H1 (cell line): Measurements from ENCODE around the gene COL6A6. TPM values are rescaled to one million over a fixed set of nuclear protein-coding genes. Genes with fewer than 3 reads are reported as not detected.

Source experiments
- CTCF ChIA-PET: fragments of 300-600 bp; sonication (Branson Sonifier 250); formaldehyde crosslinking; loops from one replicate; lab custom pipeline; 2021; ENCODE audit not compliant: partially characterized antibody; lab: Charles Lee
- POLR2A ChIA-PET: fragments of 300-600 bp; sonication (Branson Sonifier 250); formaldehyde crosslinking; loops from one replicate; lab custom pipeline; 2021; ENCODE audit warnings: inconsistent platforms; ENCODE audit not compliant: partially characterized antibody; lab: Charles Lee
- DNase-seq, 2 experiments: peaks; one replicate each; pipeline versions ENCODE4 v3.0.0 to v3.0.0-alpha.2; 2010 to 2022; ENCODE audit warnings: low spot score in 2 of 2, low read depth in 1 of 2, mixed read lengths in 1 of 2
- FAIRE-seq: peaks from 2 replicates; lab custom pipeline; 2011; peaks lifted over from hg19 to GRCh38; lab: Jason Lieb, UNC
- H2AFZ ChIP-seq: 2 replicates; pipeline ENCODE4 v1.8.1; 2012; ENCODE audit warnings: low read length, inconsistent platforms
- H2AK5ac ChIP-seq: 2 replicates; pipeline ENCODE4 v1.6.1; 2013; ENCODE audit warnings: low read depth, low read length
- H2BK120ac ChIP-seq: replicated peaks from 2 replicates; pipeline ENCODE3; 2013; ENCODE audit warnings: low read depth, low read length, inconsistent platforms
- H2BK12ac ChIP-seq: 2 replicates; pipeline ENCODE4 v1.6.1; 2013; ENCODE audit warnings: low read depth, low read length
- H2BK15ac ChIP-seq: 2 replicates; pipeline ENCODE4 v1.6.1; 2013; ENCODE audit warnings: low read length
- H2BK20ac ChIP-seq: 2 replicates; pipeline ENCODE4 v1.6.1; 2013; ENCODE audit warnings: low read length
- H2BK5ac ChIP-seq: 2 replicates; pipeline ENCODE4 v1.6.1; 2013; ENCODE audit warnings: low read depth, low read length
- H3K14ac ChIP-seq: 2 replicates; pipeline ENCODE4 v1.6.1; 2013; ENCODE audit warnings: inconsistent platforms; ENCODE audit not compliant: insufficient read length
- H3K18ac ChIP-seq: 2 replicates; pipeline ENCODE4 v1.6.1; 2013; ENCODE audit warnings: low read length; ENCODE audit errors: extremely low read depth
- H3K23ac ChIP-seq: 2 replicates; pipeline ENCODE4 v1.6.1; 2013; ENCODE audit warnings: inconsistent platforms; ENCODE audit not compliant: insufficient read length
- H3K23me2 ChIP-seq: 2 replicates; pipeline ENCODE4 v1.6.1; 2013; ENCODE audit warnings: low read depth, low read length
- H3K27ac ChIP-seq: 2 replicates; pipeline ENCODE4 v1.6.1; 2011; ENCODE audit warnings: low read depth, low read length, inconsistent platforms
- H3K27me3 ChIP-seq, 4 experiments: replicated peaks in 1 of 4; 1 replicate in 1 of 4; 2 replicates in 3 of 4; pipeline versions ENCODE4 v1.6.1 to v1.8.1; 2011 to 2013; ENCODE audit warnings: low read length in 3 of 4, mild to moderate bottlenecking in 3 of 4, inconsistent platforms in 2 of 4, mixed read lengths in 2 of 4, moderate library complexity in 1 of 4; ENCODE audit not compliant: control insufficient read depth in 3 of 4, insufficient read depth in 3 of 4; ENCODE audit errors: extremely low read depth in 1 of 4
- H3K36me3 ChIP-seq, 4 experiments: 2 replicates each; pipeline versions ENCODE4 v1.6.1 to v1.8.1; 2011 to 2013; ENCODE audit warnings: mild to moderate bottlenecking in 4 of 4, low read length in 3 of 4, moderate library complexity in 2 of 4, control low read depth in 1 of 4, inconsistent platforms in 1 of 4; ENCODE audit not compliant: insufficient read depth in 4 of 4, control insufficient read depth in 2 of 4
- H3K4ac ChIP-seq: replicated peaks from 2 replicates; pipeline ENCODE3; 2013; ENCODE audit warnings: low read length, low read depth, mixed read lengths, inconsistent platforms; ENCODE audit not compliant: insufficient read length
- H3K4me1 ChIP-seq, 4 experiments: replicated peaks in 1 of 4; 1 replicate in 1 of 4; 2 replicates in 3 of 4; pipeline versions ENCODE4 v1.6.1 to v1.8.1; 2011 to 2013; ENCODE audit warnings: low read length in 3 of 4, inconsistent platforms in 2 of 4, mixed read lengths in 1 of 4; ENCODE audit not compliant: insufficient read depth in 4 of 4, control insufficient read depth in 3 of 4
- H3K4me2 ChIP-seq, 2 experiments: 2 replicates each; pipeline versions ENCODE4 v1.6.1 to v1.8.1; 2011 to 2013; ENCODE audit warnings: low read depth in 2 of 2, low read length in 2 of 2, control low read depth in 1 of 2, inconsistent platforms in 1 of 2, mild to moderate bottlenecking in 1 of 2; ENCODE audit not compliant: insufficient read depth in 1 of 2
- H3K4me3 ChIP-seq, 4 experiments: fragments of 200-600, 300-600 bp in 1 of 4; sonication (generic), shearing (Covaris generic), sonication (Bioruptor Twin) in 1 of 4; 2 replicates each; pipeline versions ENCODE4 v1.5.1 to v1.8.1; 2011 to 2016; ENCODE audit warnings: low read length in 4 of 4, low read depth in 3 of 4, control low read depth in 2 of 4, inconsistent platforms in 2 of 4, mild to moderate bottlenecking in 2 of 4, mixed read lengths in 1 of 4, moderate library complexity in 1 of 4; ENCODE audit not compliant: insufficient read depth in 2 of 4; ENCODE audit errors: extremely low read depth in 1 of 4
- H3K56ac ChIP-seq: replicated peaks from 2 replicates; pipeline ENCODE3; 2013; ENCODE audit warnings: low read depth, mild to moderate bottlenecking, mixed read lengths, low read length, inconsistent platforms; ENCODE audit not compliant: insufficient read length
- H3K79me1 ChIP-seq: 2 replicates; pipeline ENCODE4 v1.6.1; 2013; ENCODE audit warnings: low read depth, low read length, control low read depth
- H3K79me2 ChIP-seq, 2 experiments: 2 replicates each; pipeline versions ENCODE4 v1.6.1 to v1.8.1; 2012 to 2013; ENCODE audit warnings: low read length in 2 of 2, mild to moderate bottlenecking in 2 of 2, inconsistent platforms in 1 of 2; ENCODE audit not compliant: insufficient read depth in 2 of 2, control insufficient read depth in 1 of 2
- H3K9ac ChIP-seq, 4 experiments: replicated peaks in 1 of 4; 1 replicate in 1 of 4; 2 replicates in 3 of 4; pipeline versions ENCODE4 v1.6.1 to v1.8.1; 2011 to 2013; ENCODE audit warnings: low read depth in 3 of 4, low read length in 3 of 4, control low read depth in 2 of 4, mild to moderate bottlenecking in 2 of 4, moderate library complexity in 2 of 4, inconsistent platforms in 1 of 4; ENCODE audit errors: extremely low read depth in 1 of 4
- H3K9me3 ChIP-seq, 2 experiments: 2 replicates each; pipeline versions ENCODE4 v1.6.1 to v1.8.1; 2012 to 2013; ENCODE audit warnings: mild to moderate bottlenecking in 2 of 2, moderate library complexity in 2 of 2, control low read depth in 1 of 2, inconsistent platforms in 1 of 2, low read depth in 1 of 2, low read length in 1 of 2, mixed read lengths in 1 of 2; ENCODE audit not compliant: insufficient read depth in 2 of 2
- H4K20me1 ChIP-seq, 2 experiments: replicated peaks in 1 of 2; 2 replicates each; pipeline versions ENCODE3 to v1.8.1; 2011 to 2013; ENCODE audit warnings: inconsistent platforms in 2 of 2, low read length in 2 of 2, mild to moderate bottlenecking in 1 of 2; ENCODE audit not compliant: insufficient read depth in 2 of 2, control insufficient read depth in 1 of 2
- H4K5ac ChIP-seq: 2 replicates; pipeline ENCODE4 v1.6.1; 2013; ENCODE audit warnings: low read length, low read depth, mixed read lengths, inconsistent platforms; ENCODE audit not compliant: insufficient read length
- H4K8ac ChIP-seq: 2 replicates; pipeline ENCODE4 v1.8.0; 2013; ENCODE audit warnings: mild to moderate bottlenecking, moderate library complexity, low read length, inconsistent platforms; ENCODE audit not compliant: insufficient read depth; ENCODE audit errors: extremely low read depth
- H4K91ac ChIP-seq: replicated peaks from 2 replicates; pipeline ENCODE3; 2013; ENCODE audit warnings: low read length, mixed read lengths, inconsistent platforms; ENCODE audit not compliant: insufficient read length
- CEBPB ChIP-seq: IDR thresholded peaks from 2 replicates; pipeline ENCODE4 v1.6.1; 2012; ENCODE audit warnings: low read depth, low read length
- CHD1 ChIP-seq: IDR thresholded peaks from 2 replicates; pipeline ENCODE4 v1.6.1; 2012; ENCODE audit warnings: low read depth, low read length, improper control_type of control experiment
- JUND ChIP-seq: IDR thresholded peaks from 2 replicates; pipeline ENCODE4 v1.6.1; 2011; ENCODE audit warnings: mild to moderate bottlenecking, improper control_type of control experiment, low read length
- POLR2A ChIP-seq, 2 experiments: IDR thresholded peaks; 1 replicate in 1 of 2; 2 replicates in 1 of 2; pipeline ENCODE4 v1.6.1; 2011; ENCODE audit warnings: low read depth in 2 of 2, low read length in 2 of 2, mild to moderate bottlenecking in 2 of 2; ENCODE audit errors: control extremely low read depth in 1 of 2
- SIRT6 ChIP-seq: IDR thresholded peaks from one replicate; pipeline ENCODE4 v1.7.1; 2012; ENCODE audit warnings: low read length, inconsistent platforms
- SP4 ChIP-seq: IDR thresholded peaks from 2 replicates; pipeline ENCODE4 v1.6.1; 2012; ENCODE audit warnings: low read length, inconsistent platforms
- SRF ChIP-seq: IDR thresholded peaks from 2 replicates; pipeline ENCODE4 v1.6.1; 2011; ENCODE audit warnings: mild to moderate bottlenecking, low read depth, low read length, moderate library complexity
- TAF1 ChIP-seq: IDR thresholded peaks from 2 replicates; pipeline ENCODE4 v1.6.1; 2011; ENCODE audit warnings: mild to moderate bottlenecking, low read depth, low read length
- TCF12 ChIP-seq: IDR thresholded peaks from 2 replicates; pipeline ENCODE4 v1.6.1; 2011; ENCODE audit warnings: low read depth, mild to moderate bottlenecking, low read length
- YY1 ChIP-seq: IDR thresholded peaks from 2 replicates; pipeline ENCODE4 v1.6.1; 2011; ENCODE audit warnings: low read depth, mild to moderate bottlenecking, low read length
- WGBS, 2 experiments: shearing (Covaris generic) in 1 of 2; methylation state at CpG; one replicate each; pipeline versions ENCODE4 v1.1.6 to v1.1.7; 2013 to 2015; ENCODE audit warnings: low lambda C conversion rate in 2 of 2, mixed read lengths in 2 of 2, inconsistent platforms in 1 of 2, low coverage in 1 of 2, missing lambda C conversion rate in 1 of 2; ENCODE audit not compliant: insufficient replicate concordance in 2 of 2, insufficient coverage in 1 of 2, insufficient read length in 1 of 2; ENCODE audit errors: extremely low coverage in 1 of 2, missing lambda C conversion rate in 1 of 2; 5-methylcytosine and 5-hydroxymethylcytosine counted together
- polyA plus RNA-seq, 7 experiments: library from polyadenylated mRNA; depleted of rRNA in 3 of 7; stranded (reverse) in 5 of 7; unstranded in 2 of 7; fragments of >200 nt in 5 of 7; fragments of 200-250 nt in 2 of 7; gene quantifications; 1 replicate in 5 of 7; 2 replicates in 1 of 7; 4 replicates in 1 of 7; pipeline versions ENCODE4 v1.2.1 to v1.2.3, GENCODE V29; 2011 to 2013; ENCODE audit warnings: missing spikeins in 2 of 7, mixed read lengths in 2 of 7
- total RNA-seq: library from RNA; stranded (reverse); fragmentation: NEBNext Ultra II Directional; extraction: Animal tissue kit (Norgen Biotek cat#: 25700); gene quantifications from 2 replicates; pipeline ENCODE4 v1.2.1, GENCODE V29; 2021
- TF ChIP-seq, protein P1 (sequence below): IDR thresholded peaks from 2 replicates; pipeline ENCODE4 v1.6.1; 2012; ENCODE audit warnings: inconsistent platforms
- TF ChIP-seq, protein P2 (sequence below): IDR thresholded peaks from 2 replicates; pipeline ENCODE4 v1.6.1; 2012; ENCODE audit warnings: low read length, inconsistent platforms

COL6A6 gene
- total and polyA plus RNA-seq, 2 of the 8 experiments (the other 6 are each of a cell fraction or from before 2014, with no cell fraction given): 0.02 to 0.09 TPM

DNA sequence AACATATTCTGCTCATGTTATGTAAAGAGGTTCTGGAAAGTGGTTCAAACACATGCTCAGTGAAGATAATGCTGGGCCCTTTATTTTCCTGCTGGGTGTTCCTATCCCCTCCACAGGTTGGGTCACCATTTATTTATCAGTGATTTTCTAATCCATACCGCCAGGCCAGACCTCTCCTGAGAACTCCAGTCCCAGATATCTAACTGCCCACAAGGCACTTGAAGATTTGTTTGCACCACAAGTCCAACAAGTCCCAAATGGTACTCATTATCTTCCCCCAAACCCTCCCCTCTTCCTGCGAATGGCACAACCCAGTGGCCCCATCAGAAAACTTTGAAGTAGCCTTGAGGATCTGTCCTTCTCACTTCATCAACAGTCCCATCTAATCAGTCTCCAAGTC is 5.4 kb downstream of the COL6A6 start:
- no peak overlapping the region for H2AK5ac ChIP-seq
- H3K4me1 ChIP-seq: peaks cover 0 to 3% (median under 1%) of the 10 kb centered on the region in 4 experiments; a peak in 1 of 7 replicates
- no peak overlapping the region for H3K18ac ChIP-seq
- no peaks in the 10 kb centered on the region for H4K20me1 ChIP-seq
- ChIA-PET POLR2A (no interaction called here), CTCF (interaction anchor here (2.3 kb wide), 1 partner anchor 246 kb away, joined by 7 read pairs; no protein-coding TSS in a partner anchor)
- WGBS, 2 experiments: 94% methylated on average over 2 of the region's 2 CpGs; no CpG with 5 or more reads in 1 of the 2 experiments
- no peak overlapping the region for H3K14ac ChIP-seq
- no peak overlapping the region for H3K9ac ChIP-seq
- no peak overlapping the region for H3K4ac ChIP-seq
- no peaks in the 10 kb centered on the region for H3K23me2 ChIP-seq
- no peak overlapping the region for H3K27ac ChIP-seq
- no peak for TF ChIP-seq TAF1
- TF ChIP-seq, protein P1, sequence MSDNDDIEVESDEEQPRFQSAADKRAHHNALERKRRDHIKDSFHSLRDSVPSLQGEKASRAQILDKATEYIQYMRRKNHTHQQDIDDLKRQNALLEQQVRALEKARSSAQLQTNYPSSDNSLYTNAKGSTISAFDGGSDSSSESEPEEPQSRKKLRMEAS: no peak
- TF ChIP-seq, protein P2, sequence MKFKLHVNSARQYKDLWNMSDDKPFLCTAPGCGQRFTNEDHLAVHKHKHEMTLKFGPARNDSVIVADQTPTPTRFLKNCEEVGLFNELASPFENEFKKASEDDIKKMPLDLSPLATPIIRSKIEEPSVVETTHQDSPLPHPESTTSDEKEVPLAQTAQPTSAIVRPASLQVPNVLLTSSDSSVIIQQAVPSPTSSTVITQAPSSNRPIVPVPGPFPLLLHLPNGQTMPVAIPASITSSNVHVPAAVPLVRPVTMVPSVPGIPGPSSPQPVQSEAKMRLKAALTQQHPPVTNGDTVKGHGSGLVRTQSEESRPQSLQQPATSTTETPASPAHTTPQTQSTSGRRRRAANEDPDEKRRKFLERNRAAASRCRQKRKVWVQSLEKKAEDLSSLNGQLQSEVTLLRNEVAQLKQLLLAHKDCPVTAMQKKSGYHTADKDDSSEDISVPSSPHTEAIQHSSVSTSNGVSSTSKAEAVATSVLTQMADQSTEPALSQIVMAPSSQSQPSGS: no peak
- TF ChIP-seq TCF12: no peak
- TF ChIP-seq JUND: no peak
- TF ChIP-seq CEBPB: no peak
- TF ChIP-seq YY1: no peak
- no peak for TF ChIP-seq SRF
- no peak for TF ChIP-seq SIRT6
- TF ChIP-seq POLR2A (IDR thresholded peaks at IDR 0.05; ENCODE audit: control extremely low read depth in 1 of 2, low read depth in 2 of 2, low read length in 2 of 2): no peak
- no peak for TF ChIP-seq SP4
- TF ChIP-seq CHD1: no peak
- no peak for FAIRE-seq
- no peak overlapping the region for H3K56ac ChIP-seq
- no peak overlapping the region for H2BK120ac ChIP-seq
- peaks cover under 1 to 7% (median 5%) of the 10 kb centered on the region in 4 experiments; a peak in 6 of 7 replicates for H3K27me3 ChIP-seq
- H3K4me3 ChIP-seq: no peak overlapping the region
- no peak overlapping the region for H3K23ac ChIP-seq
- no peak for DNase-seq
- no peaks in the 10 kb centered on the region for H3K79me2 ChIP-seq
- H2AFZ ChIP-seq: no peak overlapping the region
- H3K9me3 ChIP-seq: no peaks in the 10 kb centered on the region
- no peak overlapping the region for H4K5ac ChIP-seq
- H2BK5ac ChIP-seq: no peak overlapping the region
- H4K8ac ChIP-seq: no peak overlapping the region
- no peak overlapping the region for H4K91ac ChIP-seq
- H2BK20ac ChIP-seq: no peak overlapping the region
- H2BK12ac ChIP-seq: no peak overlapping the region
- no peak overlapping the region for H3K4me2 ChIP-seq
- H3K36me3 ChIP-seq: no peaks in the 10 kb centered on the region
- H3K79me1 ChIP-seq: no peaks in the 10 kb centered on the region
- no peak overlapping the region for H2BK15ac ChIP-seq
